Measurements from ENCODE around the gene P2RX7.
A peak's percentile ranks its signal among the peaks of the same experiment; 100 is the strongest.
"Not testable (repeated sequence)": the region's sequence is repeated elsewhere in the genome, so short reads cannot be mapped to it uniquely, and the experiment has no call there.

The P2RX7 gene

GRCh38 chr12:121135320-121135719 is 2.6 kb downstream of the P2RX7 start:
- no peak for DNase-seq (ENCODE audit: low spot score)

GRCh38 chr12:121137512-121137911 is 4.8 kb downstream of the P2RX7 start:
- no peak for DNase-seq (ENCODE audit: low spot score)

DNA sequence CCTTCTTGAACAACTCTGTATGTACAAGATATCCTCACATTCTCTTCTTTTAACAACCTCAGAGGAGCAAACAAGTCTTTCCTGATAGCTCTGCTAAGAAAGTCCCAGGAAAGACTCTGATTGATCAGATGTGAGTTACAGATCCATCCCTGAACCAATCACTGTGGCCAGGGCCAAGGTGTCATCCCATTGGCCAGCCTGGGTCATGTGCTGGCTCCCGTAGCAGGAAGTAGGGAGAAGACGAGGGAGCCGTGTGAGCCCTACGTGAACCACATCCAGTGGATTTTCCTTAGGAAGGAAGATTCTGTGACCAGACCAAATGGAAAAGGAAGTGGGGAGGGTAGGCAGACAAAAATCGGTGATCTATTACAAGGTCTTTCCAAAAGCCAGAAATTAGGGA is 5.6 kb downstream of the P2RX7 start:
- no peak for DNase-seq (ENCODE audit: low spot score)

- no peak for DNase-seq (ENCODE audit: low spot score)
Measured at GRCh38 chr12:121139286-121139685, 6.6 kb downstream of the P2RX7 start.

DNA sequence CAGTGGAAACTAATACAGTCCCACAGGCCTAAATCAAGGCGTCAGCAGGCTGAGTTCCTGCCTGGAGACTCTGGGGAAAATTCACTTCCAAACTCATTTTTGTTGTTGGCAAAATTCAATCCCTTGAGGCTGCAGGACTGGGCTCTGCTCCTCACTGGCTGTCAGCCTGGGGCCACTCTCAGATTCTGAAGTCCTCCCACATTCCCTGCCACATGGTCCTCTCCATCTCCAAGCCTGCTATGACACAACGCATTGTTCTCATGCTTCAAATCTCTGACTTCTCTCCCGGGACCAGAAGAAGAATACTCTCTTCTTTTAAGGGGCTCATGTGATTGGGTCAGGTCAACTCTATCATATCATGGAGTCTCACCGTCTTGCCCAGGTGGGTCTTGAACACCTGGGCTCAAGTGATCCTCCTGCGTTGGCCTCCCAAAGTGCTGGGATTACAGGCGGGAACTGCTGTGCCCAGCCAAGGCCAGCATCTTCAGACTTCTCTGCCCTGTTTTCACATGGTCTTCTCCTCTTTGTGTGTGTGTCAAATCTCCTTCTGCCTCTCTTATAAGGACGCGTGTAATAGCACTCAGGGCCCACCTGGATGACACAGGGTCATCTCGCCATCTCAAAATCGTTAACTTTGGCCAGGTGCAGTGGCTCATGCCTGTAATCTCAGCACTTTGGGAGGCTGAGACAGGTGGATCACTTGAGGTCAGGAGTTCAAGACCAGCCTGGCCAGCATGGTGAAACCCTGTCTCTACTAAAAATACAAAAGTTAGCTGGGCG is 9.7 kb downstream of the P2RX7 start:
- DNase-seq (ENCODE audit: low spot score), result no peak

GRCh38 chr12:121144416-121144914 is 11.8 kb downstream of the P2RX7 start:
- DNase-seq (ENCODE audit: low spot score), result peak; percentile 22

GRCh38 chr12:121145221-121145620 is 12.5 kb downstream of the P2RX7 start:
- DNase-seq (ENCODE audit: low spot score), result peak; percentile 44

GRCh38 chr12:121149289-121149688 is 16.6 kb downstream of the P2RX7 start:
- not testable (repeated sequence) for DNase-seq (ENCODE audit: low spot score)

DNA sequence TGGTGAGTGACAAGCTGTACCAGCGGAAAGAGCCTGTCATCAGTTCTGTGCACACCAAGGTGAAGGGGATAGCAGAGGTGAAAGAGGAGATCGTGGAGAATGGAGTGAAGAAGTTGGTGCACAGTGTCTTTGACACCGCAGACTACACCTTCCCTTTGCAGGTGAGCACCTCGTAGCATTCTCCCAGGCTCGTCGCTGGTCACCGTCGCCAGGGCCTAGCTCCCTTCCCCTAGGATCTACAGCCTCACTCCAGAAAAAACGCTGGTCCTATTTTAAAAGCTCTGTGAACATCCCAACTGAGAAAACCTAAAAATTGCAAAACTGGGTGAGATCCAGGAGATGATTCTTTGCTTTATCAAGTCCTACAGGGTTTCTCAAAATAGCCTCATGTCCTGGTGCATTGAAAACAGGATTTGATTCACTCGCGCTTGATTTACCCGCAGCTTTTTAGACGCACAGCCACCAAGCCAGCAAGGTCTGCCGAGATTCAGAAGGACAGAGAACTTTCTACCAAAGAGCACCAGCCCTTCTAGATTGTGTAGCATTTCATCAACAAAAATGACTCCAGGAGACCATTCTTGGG is 22.2 kb downstream of the P2RX7 start:
- DNase-seq (ENCODE audit: low spot score), result no peak

DNA sequence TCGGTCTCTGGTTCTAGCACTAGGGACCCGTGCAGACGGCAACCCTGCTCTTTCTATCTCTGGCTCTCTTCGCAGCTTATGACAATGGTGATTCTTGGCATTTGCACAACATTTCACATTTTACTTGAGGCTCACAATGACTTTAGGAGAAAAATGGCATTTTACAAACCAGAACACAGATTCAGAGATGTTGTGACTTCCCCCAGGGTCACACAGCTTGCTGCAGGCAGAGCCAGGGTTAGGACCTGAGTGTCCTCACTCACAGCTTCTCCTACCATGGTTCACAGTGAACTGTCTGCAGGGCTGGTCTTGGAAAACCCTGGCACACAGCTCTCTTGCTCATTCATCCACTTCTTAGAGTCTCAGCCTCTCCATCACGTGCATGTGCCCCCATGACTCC is 23.7 kb downstream of the P2RX7 start:
- no peak for DNase-seq (ENCODE audit: low spot score)

DNA sequence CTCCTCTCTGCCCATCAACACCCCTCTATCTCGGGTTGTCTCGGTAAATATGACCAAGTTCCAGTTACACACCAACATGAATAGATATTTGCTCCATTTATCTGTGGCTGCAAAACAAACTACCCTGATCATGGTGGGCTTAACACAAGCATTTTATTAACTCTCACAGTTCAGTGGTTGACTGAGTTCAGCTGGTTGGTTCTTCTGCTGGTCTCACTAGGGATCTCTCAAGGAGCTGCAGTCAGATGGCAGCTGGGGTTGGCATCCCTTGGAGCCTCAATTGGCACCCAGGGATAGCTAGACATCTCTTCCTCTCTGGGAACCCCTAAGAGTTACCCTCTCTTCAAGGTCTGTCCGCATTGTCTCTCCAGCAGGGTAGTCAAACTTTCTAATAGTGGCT is 25.4 kb downstream of the P2RX7 start:
- no peak for DNase-seq (ENCODE audit: low spot score)

GRCh38 chr12:121158728-121159351 is 26.2 kb downstream of the P2RX7 start:
- DNase-seq (ENCODE audit: low spot score), result not testable (repeated sequence)

GRCh38 chr12:121159467-121160307 is 27.0 kb downstream of the P2RX7 start:
- no peak for DNase-seq (ENCODE audit: low spot score)

DNA sequence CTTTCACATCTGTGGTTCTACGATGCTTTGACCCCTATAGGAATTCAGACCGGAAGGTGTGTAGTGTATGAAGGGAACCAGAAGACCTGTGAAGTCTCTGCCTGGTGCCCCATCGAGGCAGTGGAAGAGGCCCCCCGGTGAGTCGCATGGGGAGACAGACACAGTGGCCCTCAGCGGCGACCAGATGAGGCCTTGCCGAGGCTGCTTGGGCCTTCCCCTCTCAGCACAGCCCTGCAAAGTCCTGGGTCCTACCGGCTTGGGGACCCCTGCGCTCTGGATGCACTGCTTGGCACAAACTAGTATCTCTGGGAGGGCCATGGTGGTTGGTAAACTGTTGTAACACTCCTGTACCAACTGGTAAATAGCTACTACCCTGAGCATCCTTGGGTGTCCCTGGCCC is 29.7 kb downstream of the P2RX7 start:
- no peak for DNase-seq (ENCODE audit: low spot score)

DNA sequence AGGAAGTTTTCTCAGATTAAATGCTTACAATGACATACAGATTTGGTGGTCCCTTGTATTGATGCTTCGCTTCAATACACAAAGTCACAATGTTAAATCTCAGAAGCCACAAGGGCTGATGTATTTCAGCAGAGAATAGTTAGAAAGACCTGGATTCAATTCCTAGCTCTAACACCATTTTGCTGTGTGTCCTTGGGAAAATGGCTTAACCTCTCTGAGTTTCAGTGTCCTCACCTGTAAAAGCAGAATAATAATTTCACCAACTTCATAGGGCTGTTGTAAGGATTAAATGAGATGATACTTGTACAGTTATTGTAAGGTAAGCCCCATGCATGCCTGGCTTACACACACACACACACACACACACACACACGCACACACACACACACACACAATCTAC is 30.3 kb downstream of the P2RX7 start:
- no peak for DNase-seq (ENCODE audit: low spot score)

DNA sequence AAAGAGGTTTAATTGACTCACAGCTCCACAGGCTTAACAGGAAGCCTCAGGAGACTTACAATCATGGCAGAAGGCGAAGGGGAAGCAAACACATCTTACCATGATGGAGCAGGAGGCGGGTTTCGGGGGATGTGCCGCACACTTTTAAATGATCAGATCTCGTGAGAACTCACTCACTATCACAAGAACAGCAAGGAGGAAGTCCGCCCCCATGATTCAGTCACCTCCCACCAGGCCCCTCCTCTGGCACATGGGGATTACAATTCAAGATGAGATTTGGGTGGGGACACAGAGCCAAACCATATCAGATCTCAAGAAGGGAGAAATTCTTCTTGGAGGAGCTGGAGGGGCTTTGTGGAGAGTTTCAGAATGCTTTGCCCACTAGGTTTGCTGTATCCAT is 32.2 kb downstream of the P2RX7 start:
- DNase-seq (ENCODE audit: low spot score), result not testable (repeated sequence)

DNA sequence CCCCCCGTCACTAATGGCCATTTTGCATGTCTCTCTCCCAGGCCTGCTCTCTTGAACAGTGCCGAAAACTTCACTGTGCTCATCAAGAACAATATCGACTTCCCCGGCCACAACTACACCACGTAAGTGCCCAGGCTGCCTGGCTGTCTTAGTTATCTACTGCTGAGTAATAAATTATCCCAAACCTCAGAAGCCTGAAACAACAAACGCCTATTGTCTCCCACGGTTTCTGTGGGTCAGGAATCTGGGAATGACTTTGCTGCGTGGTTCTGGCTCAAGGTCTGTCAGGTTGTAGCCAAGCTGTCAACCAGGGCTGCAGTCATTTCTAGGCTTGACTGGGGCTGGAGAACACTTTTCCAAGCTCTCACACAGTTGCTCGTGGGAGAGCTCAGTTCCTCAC is 32.6 kb downstream of the P2RX7 start:
- no peak for DNase-seq (ENCODE audit: low spot score)

DNA sequence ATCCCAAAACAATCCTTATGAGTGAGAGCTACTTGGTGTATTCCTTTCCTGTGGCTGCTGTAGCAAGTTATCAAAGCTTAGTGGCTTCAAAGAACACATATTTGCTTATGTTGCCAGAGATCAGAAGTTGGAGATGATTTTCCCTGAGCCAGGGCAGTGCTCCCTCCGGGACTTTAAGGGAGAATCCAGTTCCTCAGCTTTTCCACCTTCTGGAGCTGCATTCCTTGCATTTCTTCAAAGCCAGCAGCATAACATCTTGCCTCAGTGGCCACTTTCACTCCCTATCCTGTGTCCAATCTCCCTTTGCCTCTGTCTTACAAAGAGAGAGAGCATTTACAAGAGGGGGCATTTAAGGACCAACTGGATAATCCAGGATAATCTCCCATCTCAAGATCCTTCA is 33.7 kb downstream of the P2RX7 start:
- DNase-seq (ENCODE audit: low spot score), result no peak

DNA sequence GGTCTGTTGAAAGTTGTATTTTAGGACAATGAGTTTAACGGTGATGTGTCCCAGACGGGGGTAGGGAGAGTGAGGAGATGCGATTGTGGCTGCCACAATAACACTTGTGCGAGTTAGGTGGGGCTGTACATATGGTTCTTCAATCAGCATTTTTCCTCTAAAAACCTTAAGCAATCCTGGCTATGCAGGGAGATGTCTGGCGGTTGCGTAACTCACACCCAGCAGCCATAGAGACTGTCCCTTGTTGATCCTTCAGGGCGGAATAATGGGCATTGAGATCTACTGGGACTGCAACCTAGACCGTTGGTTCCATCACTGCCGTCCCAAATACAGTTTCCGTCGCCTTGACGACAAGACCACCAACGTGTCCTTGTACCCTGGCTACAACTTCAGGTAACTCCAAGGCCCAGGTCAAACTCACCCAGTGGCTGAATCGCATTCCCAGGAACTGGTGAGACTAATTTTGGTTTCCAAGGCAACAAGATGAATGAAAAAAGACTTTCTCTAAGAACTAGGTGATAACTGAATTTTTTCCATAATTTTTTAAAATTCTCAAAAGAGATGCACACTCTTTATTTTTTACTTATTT is 34.6 kb downstream of the P2RX7 start:
- DNase-seq (ENCODE audit: low spot score), result no peak

GRCh38 chr12:121167951-121168350 is 35.3 kb downstream of the P2RX7 start:
- DNase-seq (ENCODE audit: low spot score), result no peak

- DNase-seq (ENCODE audit: low spot score), result no peak
Measured at GRCh38 chr12:121170151-121170550, 37.5 kb downstream of the P2RX7 start.
